Loucy (cell line): ENCODE measurements around the gene MRPS18B.
"Not testable (repeated sequence)": the region's sequence is repeated elsewhere in the genome, so short reads cannot be mapped to it uniquely, and the experiment has no call there.

ENCODE experiments used
- H2AFZ ChIP-seq: fragments of 200-600 bp; sonication (generic); 2 replicates; pipeline ENCODE4 v1.6.0; 2016; ENCODE audit warnings: antibody characterized with exemption, mild to moderate bottlenecking, low read length, moderate library complexity
- H3F3A ChIP-seq: fragments of 200-600 bp; 2 replicates; pipeline ENCODE4 v1.6.0; 2016; ENCODE audit warnings: antibody characterized with exemption, low read depth, mild to moderate bottlenecking
- H3K27me3 ChIP-seq: fragments of 200-600 bp; sonication (generic); 2 replicates; pipeline ENCODE4 v1.6.1; 2014; ENCODE audit warnings: low read length, mild to moderate bottlenecking; ENCODE audit not compliant: insufficient read depth, poor library complexity, severe bottlenecking
- H3K36me3 ChIP-seq: fragments of 200-600 bp; sonication (generic); 2 replicates; pipeline ENCODE4 v1.6.1; 2016; ENCODE audit warnings: low read length; ENCODE audit not compliant: insufficient read depth
- H3K4me1 ChIP-seq: fragments of 200-600 bp; sonication (generic); 2 replicates; pipeline ENCODE4 v1.5.1; 2014; ENCODE audit warnings: low read length, mild to moderate bottlenecking; ENCODE audit not compliant: insufficient read depth, poor library complexity, severe bottlenecking
- H3K4me2 ChIP-seq: fragments of 200-600 bp; sonication (generic); 2 replicates; pipeline ENCODE4 v1.6.0; 2014; ENCODE audit warnings: antibody characterized with exemption, low read length, low read depth, mild to moderate bottlenecking; ENCODE audit not compliant: poor library complexity, severe bottlenecking
- H3K4me3 ChIP-seq: fragments of 200-600 bp; sonication (generic); 2 replicates; pipeline ENCODE4 v1.5.1; 2014; ENCODE audit warnings: low read length, mild to moderate bottlenecking, mixed read lengths; ENCODE audit not compliant: poor library complexity, severe bottlenecking
- H3K79me2 ChIP-seq: fragments of 200-600 bp; sonication (generic); 2 replicates; pipeline ENCODE4 v1.6.1; 2014; ENCODE audit warnings: low read length; ENCODE audit not compliant: insufficient read depth
- H3K9ac ChIP-seq: fragments of 200-600 bp; sonication (generic); 2 replicates; pipeline ENCODE4 v1.6.0; 2014; ENCODE audit warnings: mild to moderate bottlenecking, low read depth, low read length, moderate library complexity; ENCODE audit not compliant: poor library complexity, severe bottlenecking
- H3K9me2 ChIP-seq: fragments of 200-600 bp; sonication (generic); replicated peaks from 2 replicates; pipeline ENCODE4 v1.6.1; 2016; ENCODE audit warnings: low read depth, low read length, mixed read lengths
- H3K9me3 ChIP-seq: fragments of 200-600 bp; sonication (generic); 2 replicates; pipeline ENCODE4 v1.6.1; 2014; ENCODE audit warnings: mild to moderate bottlenecking, antibody characterized with exemption, low read length, low read depth; ENCODE audit not compliant: insufficient read depth
- H4K20me1 ChIP-seq: fragments of 200-600 bp; sonication (generic); 2 replicates; pipeline ENCODE4 v1.6.0; 2014; ENCODE audit warnings: antibody characterized with exemption, low read length, mild to moderate bottlenecking; ENCODE audit not compliant: insufficient read depth, poor library complexity, severe bottlenecking
- CTCF ChIP-seq: fragments of 200-600 bp; sonication (generic); conservative IDR thresholded peaks from 2 replicates; pipeline ENCODE4 v1.5.1; 2014; ENCODE audit warnings: mild to moderate bottlenecking, antibody characterized with exemption, low read length
- EZH2phosphoT487 ChIP-seq: fragments of 200-600 bp; IDR thresholded peaks from 2 replicates; pipeline ENCODE4 v1.6.1; 2018; ENCODE audit warnings: antibody characterized with exemption, mild to moderate bottlenecking, moderate library complexity, borderline replicate concordance

The MRPS18B gene

GRCh38 chr6:30657454-30657853 is 39.8 kb downstream of the MRPS18B start:
- Histone ChIP-seq H3K4me1 (no peaks in the 10 kb centered on the region), H3K4me2 (no peak overlapping the region), H3K4me3 (no peak overlapping the region), H3K9me2 (no peaks in the 10 kb centered on the region), H4K20me1 (no peaks in the 10 kb centered on the region), H3K9me3 (no peaks in the 10 kb centered on the region), H2AFZ (no peak overlapping the region), H3K36me3 (peaks cover 78% of the 10 kb centered on the region; the same call in 1 of the 2 replicates), H3K27me3 (no peaks in the 10 kb centered on the region), H3F3A (no peaks in the 10 kb centered on the region; the same call in 1 of the 2 replicates), H3K9ac (no peak overlapping the region), H3K79me2 (no peaks in the 10 kb centered on the region)
- no peak for TF ChIP-seq CTCF
- no peak for TF ChIP-seq EZH2phosphoT487

- not testable (repeated sequence) for H3K4me3 ChIP-seq, H3K9ac ChIP-seq, H4K20me1 ChIP-seq, H3K9me3 ChIP-seq, H3K27me3 ChIP-seq, H3K9me2 ChIP-seq, H3K4me1 ChIP-seq, H3K79me2 ChIP-seq, H3F3A ChIP-seq, H2AFZ ChIP-seq, H3K4me2 ChIP-seq
- peaks cover 78% of the 10 kb centered on the region; the same call in 1 of the 2 replicates for H3K36me3 ChIP-seq
Measured at GRCh38 chr6:30657922-30658321, 40.3 kb downstream of the MRPS18B start.

GRCh38 chr6:30664994-30665767 is 47.5 kb downstream of the MRPS18B start:
- Histone ChIP-seq H3K79me2 (0 out of 2 replicates have a peak, but pooled peaks cover 4% of the 10 kb centered on the region), H3K9ac (no peak overlapping the region), H3K4me1 (no peaks in the 10 kb centered on the region), H2AFZ (no peak overlapping the region), H3K36me3 (peaks cover 34% of the 10 kb centered on the region; the same call in 1 of the 2 replicates), H3F3A (no peaks in the 10 kb centered on the region), H3K9me2 (no peaks in the 10 kb centered on the region), H3K27me3 (no peaks in the 10 kb centered on the region), H3K4me3 (no peak overlapping the region), H3K4me2 (no peak overlapping the region), H4K20me1 (no peaks in the 10 kb centered on the region), H3K9me3 (no peaks in the 10 kb centered on the region)
- TF ChIP-seq EZH2phosphoT487 = no peak
- no peak for TF ChIP-seq CTCF

GRCh38 chr6:30666300-30666699 is 48.7 kb downstream of the MRPS18B start:
- H3K79me2 ChIP-seq, H3K9me2 ChIP-seq, H3K9me3 ChIP-seq, H3K4me2 ChIP-seq, H2AFZ ChIP-seq, H3K27me3 ChIP-seq, H3F3A ChIP-seq, H3K9ac ChIP-seq, H4K20me1 ChIP-seq, H3K4me3 ChIP-seq, H3K4me1 ChIP-seq: not testable (repeated sequence)
- peaks cover 31% of the 10 kb centered on the region; the same call in 1 of the 2 replicates for H3K36me3 ChIP-seq
